Measurements from ENCODE around the gene FAAP100.

DNA sequence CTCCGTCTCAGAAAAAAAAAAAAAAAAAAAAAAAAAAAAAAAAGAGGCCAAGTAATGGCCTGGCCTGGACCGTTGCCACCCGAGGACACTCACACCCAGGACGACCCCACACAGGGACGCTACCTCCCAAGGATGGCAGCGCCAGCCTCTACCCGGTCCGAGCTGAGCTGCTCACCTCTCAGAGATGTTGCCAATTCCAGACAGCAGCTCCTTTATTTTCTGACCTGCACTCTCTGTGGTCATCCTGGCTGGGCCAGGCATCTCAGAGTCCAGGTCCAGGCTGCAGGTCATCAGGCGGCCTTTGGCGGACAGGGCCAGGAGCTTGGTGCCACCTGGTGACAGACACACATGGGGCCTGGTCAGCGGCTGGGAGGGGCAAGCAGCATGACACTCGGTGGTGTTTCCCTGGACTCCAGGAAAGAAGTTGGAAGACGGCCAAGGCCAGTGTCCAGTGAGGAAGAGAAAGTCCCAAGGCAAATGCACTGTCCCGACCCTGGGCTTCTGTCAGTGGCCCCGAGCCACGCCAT, 3.1 kb downstream of the FAAP100 start:
- TF ChIP-seq, protein P1, sequence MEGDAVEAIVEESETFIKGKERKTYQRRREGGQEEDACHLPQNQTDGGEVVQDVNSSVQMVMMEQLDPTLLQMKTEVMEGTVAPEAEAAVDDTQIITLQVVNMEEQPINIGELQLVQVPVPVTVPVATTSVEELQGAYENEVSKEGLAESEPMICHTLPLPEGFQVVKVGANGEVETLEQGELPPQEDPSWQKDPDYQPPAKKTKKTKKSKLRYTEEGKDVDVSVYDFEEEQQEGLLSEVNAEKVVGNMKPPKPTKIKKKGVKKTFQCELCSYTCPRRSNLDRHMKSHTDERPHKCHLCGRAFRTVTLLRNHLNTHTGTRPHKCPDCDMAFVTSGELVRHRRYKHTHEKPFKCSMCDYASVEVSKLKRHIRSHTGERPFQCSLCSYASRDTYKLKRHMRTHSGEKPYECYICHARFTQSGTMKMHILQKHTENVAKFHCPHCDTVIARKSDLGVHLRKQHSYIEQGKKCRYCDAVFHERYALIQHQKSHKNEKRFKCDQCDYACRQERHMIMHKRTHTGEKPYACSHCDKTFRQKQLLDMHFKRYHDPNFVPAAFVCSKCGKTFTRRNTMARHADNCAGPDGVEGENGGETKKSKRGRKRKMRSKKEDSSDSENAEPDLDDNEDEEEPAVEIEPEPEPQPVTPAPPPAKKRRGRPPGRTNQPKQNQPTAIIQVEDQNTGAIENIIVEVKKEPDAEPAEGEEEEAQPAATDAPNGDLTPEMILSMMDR (IDR thresholded peaks at IDR 0.05; ENCODE audit: insufficient read depth, low read length), result no peak
- TF ChIP-seq, protein P2, sequence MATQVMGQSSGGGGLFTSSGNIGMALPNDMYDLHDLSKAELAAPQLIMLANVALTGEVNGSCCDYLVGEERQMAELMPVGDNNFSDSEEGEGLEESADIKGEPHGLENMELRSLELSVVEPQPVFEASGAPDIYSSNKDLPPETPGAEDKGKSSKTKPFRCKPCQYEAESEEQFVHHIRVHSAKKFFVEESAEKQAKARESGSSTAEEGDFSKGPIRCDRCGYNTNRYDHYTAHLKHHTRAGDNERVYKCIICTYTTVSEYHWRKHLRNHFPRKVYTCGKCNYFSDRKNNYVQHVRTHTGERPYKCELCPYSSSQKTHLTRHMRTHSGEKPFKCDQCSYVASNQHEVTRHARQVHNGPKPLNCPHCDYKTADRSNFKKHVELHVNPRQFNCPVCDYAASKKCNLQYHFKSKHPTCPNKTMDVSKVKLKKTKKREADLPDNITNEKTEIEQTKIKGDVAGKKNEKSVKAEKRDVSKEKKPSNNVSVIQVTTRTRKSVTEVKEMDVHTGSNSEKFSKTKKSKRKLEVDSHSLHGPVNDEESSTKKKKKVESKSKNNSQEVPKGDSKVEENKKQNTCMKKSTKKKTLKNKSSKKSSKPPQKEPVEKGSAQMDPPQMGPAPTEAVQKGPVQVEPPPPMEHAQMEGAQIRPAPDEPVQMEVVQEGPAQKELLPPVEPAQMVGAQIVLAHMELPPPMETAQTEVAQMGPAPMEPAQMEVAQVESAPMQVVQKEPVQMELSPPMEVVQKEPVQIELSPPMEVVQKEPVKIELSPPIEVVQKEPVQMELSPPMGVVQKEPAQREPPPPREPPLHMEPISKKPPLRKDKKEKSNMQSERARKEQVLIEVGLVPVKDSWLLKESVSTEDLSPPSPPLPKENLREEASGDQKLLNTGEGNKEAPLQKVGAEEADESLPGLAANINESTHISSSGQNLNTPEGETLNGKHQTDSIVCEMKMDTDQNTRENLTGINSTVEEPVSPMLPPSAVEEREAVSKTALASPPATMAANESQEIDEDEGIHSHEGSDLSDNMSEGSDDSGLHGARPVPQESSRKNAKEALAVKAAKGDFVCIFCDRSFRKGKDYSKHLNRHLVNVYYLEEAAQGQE (IDR thresholded peaks at IDR 0.05; ENCODE audit: insufficient replicate concordance, low read depth), result no peak

All from HL-60 (cell line).